PC-3 (cell line): ENCODE results near the gene MAP2K4. TPM values are rescaled to one million over a fixed set of nuclear protein-coding genes. Genes with fewer than 3 reads are reported as not detected.
"Not testable (repeated sequence)": the region's sequence is repeated elsewhere in the genome, so short reads cannot be mapped to it uniquely, and the experiment has no call there.

ENCODE experiments used
- ATAC-seq: fragments of 200-7000 bp; cut with Tn5 transposase; 2 replicates; pipeline ENCODE4 v1.9.1; 2020; ENCODE audit warnings: mild to moderate bottlenecking, moderate library complexity
- BruUV-seq: library from RNA; stranded (reverse); fragments of 400-500 nt; replicated peaks from 2 replicates; lab custom pipeline; 2021; lab: Mats Ljungman, UMichigan
- CTCF ChIA-PET: fragments of 300-600 bp; sonication (Branson Sonifier 250); formaldehyde crosslinking; loops from one replicate; lab custom pipeline; 2022; ENCODE audit warnings: antibody characterized with exemption; lab: Charles Lee
- POLR2A ChIA-PET: fragments of 300-600 bp; sonication (Branson Sonifier 250); formaldehyde crosslinking; loops from one replicate; lab custom pipeline; 2022; ENCODE audit warnings: antibody characterized with exemption; ENCODE audit not compliant: unreplicated experiment; lab: Charles Lee
- DNase-seq: peaks from one replicate; pipeline ENCODE4 v3.0.0-alpha.2; 2015
- H2AFZ ChIP-seq: fragments of 300-600 bp; sonication (generic); 2 replicates; pipeline ENCODE4 v1.6.0; 2016; ENCODE audit warnings: antibody characterized with exemption, low read length
- H3F3A ChIP-seq: fragments of 300-600 bp; sonication (generic); one replicate; pipeline ENCODE4 v1.6.0; 2017; ENCODE audit warnings: antibody characterized with exemption, low read length, control low read depth, mild to moderate bottlenecking; ENCODE audit not compliant: unreplicated experiment
- H3K27ac ChIP-seq: fragments of 300-600 bp; sonication (generic); 2 replicates; pipeline ENCODE4 v1.5.1; 2016; ENCODE audit warnings: mild to moderate bottlenecking, low read length
- H3K27me3 ChIP-seq: fragments of 300-600 bp; sonication (generic); 2 replicates; pipeline ENCODE4 v1.6.1; 2016; ENCODE audit warnings: low read length, mixed read lengths
- H3K36me3 ChIP-seq: fragments of 300-600 bp; sonication (generic); 2 replicates; pipeline ENCODE4 v1.6.1; 2016; ENCODE audit warnings: low read depth, mixed run types, low read length, mixed read lengths
- H3K4me1 ChIP-seq: fragments of 300-600 bp; sonication (generic); 2 replicates; pipeline ENCODE4 v1.5.1; 2016; ENCODE audit warnings: low read length; ENCODE audit not compliant: insufficient read depth
- H3K4me2 ChIP-seq: fragments of 300-600 bp; sonication (generic); 2 replicates; pipeline ENCODE4 v1.6.0; 2016; ENCODE audit warnings: low read length
- H3K4me3 ChIP-seq: fragments of 300-600 bp; sonication (generic); 2 replicates; pipeline ENCODE4 v1.5.1; 2016; ENCODE audit warnings: mild to moderate bottlenecking, low read length, mixed read lengths
- H3K79me2 ChIP-seq: fragments of 300-600 bp; sonication (generic); 2 replicates; pipeline ENCODE4 v1.6.1; 2017; ENCODE audit warnings: low read length, mixed read lengths
- H3K9ac ChIP-seq: fragments of 300-600 bp; sonication (generic); 2 replicates; pipeline ENCODE4 v1.6.0; 2016; ENCODE audit warnings: mild to moderate bottlenecking, low read length
- H3K9me2 ChIP-seq: fragments of 300-600 bp; sonication (generic); replicated peaks from 2 replicates; pipeline ENCODE4 v1.6.1; 2016; ENCODE audit warnings: mixed run types, low read length, mixed read lengths
- H3K9me3 ChIP-seq: fragments of 300-600 bp; sonication (generic); 2 replicates; pipeline ENCODE4 v1.6.1; 2016; ENCODE audit warnings: low read length, mixed read lengths
- H4K20me1 ChIP-seq: fragments of 300-600 bp; sonication (generic); 2 replicates; pipeline ENCODE4 v1.6.1; 2016; ENCODE audit warnings: low read length, mixed read lengths
- EZH2 ChIP-seq: fragments of 300-600 bp; sonication (generic); IDR thresholded peaks from one replicate; pipeline ENCODE4 v1.6.1; 2017; ENCODE audit warnings: antibody characterized with exemption, mild to moderate bottlenecking, low read length; ENCODE audit not compliant: unreplicated experiment
- EZH2phosphoT487 ChIP-seq: fragments of 300-600 bp; sonication (generic); IDR thresholded peaks from 2 replicates; pipeline ENCODE4 v1.6.1; 2018; ENCODE audit warnings: mild to moderate bottlenecking, antibody characterized with exemption, low read length, borderline replicate concordance
- intact Hi-C: fragments of 100-400 bp; cut with micrococcal nuclease; formaldehyde crosslinking; loops from 2 replicates; pipeline ENCODE4 v1.9.0; 2023
- total RNA-seq: library from RNA; depleted of rRNA; stranded (reverse); fragments of >200 nt; gene quantifications from 2 replicates; pipeline ENCODE4 v1.2.3, GENCODE V29; 2014
- TF ChIP-seq, protein P1 (sequence below): fragments of 300-600 bp; sonication (generic); conservative IDR thresholded peaks from 2 replicates; pipeline ENCODE4 v1.5.1; 2017; ENCODE audit warnings: antibody characterized with exemption, low read depth, mild to moderate bottlenecking, low read length

Gene MAP2K4
- total RNA-seq, 1 experiment from 2014 or later: 35.5 TPM

DNA sequence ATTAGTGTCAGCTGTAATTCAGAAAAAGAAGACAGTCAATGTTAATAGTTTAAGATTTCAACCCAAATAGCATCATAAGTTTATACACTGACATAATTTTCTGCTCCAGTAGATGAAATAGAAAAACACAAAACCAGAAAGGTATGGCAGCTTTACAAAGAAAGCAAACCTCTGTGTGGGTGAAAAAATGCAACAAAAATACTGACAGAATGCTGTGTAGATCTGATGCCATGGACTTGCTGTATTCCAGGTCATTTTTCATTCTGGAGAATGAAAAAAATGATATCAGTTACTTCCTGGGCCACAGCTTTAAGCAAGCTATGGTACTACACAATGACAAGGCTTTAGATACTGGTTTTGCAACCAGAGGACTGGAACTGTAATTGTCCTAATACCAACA, 116.0 kb downstream of the MAP2K4 start:
- ATAC-seq (no peak), DNase-seq (no peak)
- no peaks in the 10 kb centered on the region for H3F3A ChIP-seq
- no peak overlapping the region for H3K9ac ChIP-seq
- intact Hi-C loops: no loop called here
- H3K9me2 ChIP-seq: no peaks in the 10 kb centered on the region
- peaks cover 55% of the 10 kb centered on the region for H3K36me3 ChIP-seq
- H3K79me2 ChIP-seq: no peaks in the 10 kb centered on the region
- no peak for TF ChIP-seq EZH2
- TF ChIP-seq, protein P1, sequence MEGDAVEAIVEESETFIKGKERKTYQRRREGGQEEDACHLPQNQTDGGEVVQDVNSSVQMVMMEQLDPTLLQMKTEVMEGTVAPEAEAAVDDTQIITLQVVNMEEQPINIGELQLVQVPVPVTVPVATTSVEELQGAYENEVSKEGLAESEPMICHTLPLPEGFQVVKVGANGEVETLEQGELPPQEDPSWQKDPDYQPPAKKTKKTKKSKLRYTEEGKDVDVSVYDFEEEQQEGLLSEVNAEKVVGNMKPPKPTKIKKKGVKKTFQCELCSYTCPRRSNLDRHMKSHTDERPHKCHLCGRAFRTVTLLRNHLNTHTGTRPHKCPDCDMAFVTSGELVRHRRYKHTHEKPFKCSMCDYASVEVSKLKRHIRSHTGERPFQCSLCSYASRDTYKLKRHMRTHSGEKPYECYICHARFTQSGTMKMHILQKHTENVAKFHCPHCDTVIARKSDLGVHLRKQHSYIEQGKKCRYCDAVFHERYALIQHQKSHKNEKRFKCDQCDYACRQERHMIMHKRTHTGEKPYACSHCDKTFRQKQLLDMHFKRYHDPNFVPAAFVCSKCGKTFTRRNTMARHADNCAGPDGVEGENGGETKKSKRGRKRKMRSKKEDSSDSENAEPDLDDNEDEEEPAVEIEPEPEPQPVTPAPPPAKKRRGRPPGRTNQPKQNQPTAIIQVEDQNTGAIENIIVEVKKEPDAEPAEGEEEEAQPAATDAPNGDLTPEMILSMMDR: no peak
- no peak for TF ChIP-seq EZH2phosphoT487
- H3K4me2 ChIP-seq: no peak overlapping the region
- H3K4me3 ChIP-seq: no peak overlapping the region
- H4K20me1 ChIP-seq: no peaks in the 10 kb centered on the region
- H3K4me1 ChIP-seq: no peaks in the 10 kb centered on the region
- H2AFZ ChIP-seq: no peak overlapping the region
- peaks cover 10% of the 10 kb centered on the region; the same call in 1 of the 2 replicates for H3K9me3 ChIP-seq
- H3K27me3 ChIP-seq: no peaks in the 10 kb centered on the region
- BruUV-seq: no TSS peak
- ChIA-PET CTCF (no interaction called here), POLR2A (no interaction called here)
- no peak overlapping the region for H3K27ac ChIP-seq

DNA sequence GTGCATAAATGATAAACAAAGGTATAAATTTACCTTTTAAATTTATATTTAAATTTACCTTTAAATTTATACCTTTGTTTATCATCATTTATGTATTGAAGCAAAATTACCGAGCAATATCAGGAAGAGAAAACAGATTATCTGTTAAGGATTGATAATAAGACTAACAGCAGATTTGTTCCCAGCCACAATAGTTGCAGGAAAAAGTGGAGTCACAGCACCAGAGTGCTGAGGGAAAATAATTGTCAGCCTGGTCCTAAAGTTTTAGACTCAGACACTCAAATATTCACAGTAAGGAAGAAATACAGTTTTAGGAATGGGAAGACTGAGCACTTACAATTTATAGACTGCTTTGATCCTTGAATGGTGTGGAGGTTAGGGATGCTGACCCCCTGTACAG, 117.2 kb downstream of the MAP2K4 start:
- intact Hi-C loops: no loop called here
- Histone ChIP-seq H3F3A (no peaks in the 10 kb centered on the region), H3K9me3 (peaks cover 10% of the 10 kb centered on the region; the same call in 1 of the 2 replicates), H3K4me2 (no peak overlapping the region), H3K36me3 (peaks cover 53% of the 10 kb centered on the region), H3K4me1 (no peaks in the 10 kb centered on the region), H3K4me3 (no peak overlapping the region), H3K79me2 (no peaks in the 10 kb centered on the region), H3K27me3 (no peaks in the 10 kb centered on the region), H4K20me1 (no peaks in the 10 kb centered on the region), H3K27ac (no peak overlapping the region), H3K9ac (no peak overlapping the region), H2AFZ (no peak overlapping the region), H3K9me2 (no peaks in the 10 kb centered on the region)
- TF ChIP-seq EZH2phosphoT487: no peak
- no peak for TF ChIP-seq EZH2
- TF ChIP-seq, protein P1: no peak
- BruUV-seq: no TSS peak
- ChIA-PET CTCF (no interaction called here), POLR2A (no interaction called here)
- ATAC-seq: no peak
- DNase-seq: no peak

GRCh38 chr17:12140685-12141084, 120.0 kb downstream of the MAP2K4 start:
- Histone ChIP-seq H3K4me2 (no peak overlapping the region), H4K20me1 (no peaks in the 10 kb centered on the region), H3K27ac (no peak overlapping the region), H3K36me3 (peaks cover 50% of the 10 kb centered on the region), H3K9me2 (no peaks in the 10 kb centered on the region), H3K9ac (no peak overlapping the region), H3F3A (no peaks in the 10 kb centered on the region), H3K4me3 (no peak overlapping the region), H3K4me1 (no peaks in the 10 kb centered on the region), H3K79me2 (no peaks in the 10 kb centered on the region), H2AFZ (no peak overlapping the region), H3K9me3 (peaks cover 10% of the 10 kb centered on the region; the same call in 1 of the 2 replicates), H3K27me3 (no peaks in the 10 kb centered on the region)
- no peak for ATAC-seq
- TF ChIP-seq EZH2phosphoT487 (no peak), EZH2 (no peak)
- TF ChIP-seq, protein P1: no peak
- ChIA-PET POLR2A (no interaction called here), CTCF (no interaction called here)
- intact Hi-C loops: no loop called here
- DNase-seq: no peak
- no TSS peak for BruUV-seq

GRCh38 chr17:12162187-12162586, 141.5 kb downstream of the MAP2K4 start:
- H3K4me2 ChIP-seq, DNase-seq, H3K9me3 ChIP-seq, H2AFZ ChIP-seq, H3K4me3 ChIP-seq, H3K27ac ChIP-seq, H3K9me2 ChIP-seq, ATAC-seq, POLR2A ChIA-PET, H3K9ac ChIP-seq, intact Hi-C loops, H3K79me2 ChIP-seq, H3K4me1 ChIP-seq, CTCF ChIA-PET, H3F3A ChIP-seq, H4K20me1 ChIP-seq, BruUV-seq, H3K36me3 ChIP-seq: not testable (repeated sequence)
- peaks cover 12% of the 10 kb centered on the region; the same call in 1 of the 2 replicates for H3K27me3 ChIP-seq
